Measurements from ENCODE around the gene SLCO4A1.

Gene SLCO4A1

DNA sequence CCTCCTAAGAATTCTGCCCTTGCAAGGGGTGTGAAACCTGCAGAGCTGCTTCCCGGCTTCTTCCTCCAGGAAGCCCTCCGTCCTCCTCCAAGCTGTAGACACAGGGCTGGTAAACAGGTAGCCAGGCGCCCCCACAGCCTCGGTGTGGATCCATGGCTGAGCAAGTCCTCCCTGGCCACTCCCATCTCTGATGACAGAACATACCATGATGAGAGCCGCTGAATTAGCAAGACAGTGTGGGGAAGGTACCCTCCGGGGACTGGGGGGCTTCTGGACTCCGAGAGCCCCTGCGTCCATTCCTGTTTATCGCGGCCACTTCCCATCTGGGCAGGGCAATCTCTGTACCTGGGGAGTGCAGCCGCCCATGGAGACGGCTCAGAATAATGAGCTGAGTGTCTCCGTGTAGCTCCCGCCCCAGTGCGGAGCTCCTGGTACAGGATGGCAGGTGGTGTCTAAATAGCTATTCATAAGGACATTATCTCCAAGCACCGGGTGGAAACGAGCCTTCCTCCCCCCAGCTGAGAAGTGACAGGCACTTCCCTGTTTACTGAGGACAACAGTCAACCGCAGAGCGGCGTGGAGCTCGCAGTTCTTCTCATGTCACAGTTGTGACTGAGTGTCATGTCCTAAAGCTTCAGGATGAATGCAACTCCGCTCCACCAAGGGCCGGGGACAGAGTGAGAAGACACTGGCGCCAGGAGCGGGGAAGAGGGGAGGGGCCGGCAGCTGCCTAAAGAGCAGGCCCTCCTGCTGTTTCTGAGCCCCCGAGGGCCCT, 43.7 kb downstream of the SLCO4A1 start:
- TF ChIP-seq, protein P1, sequence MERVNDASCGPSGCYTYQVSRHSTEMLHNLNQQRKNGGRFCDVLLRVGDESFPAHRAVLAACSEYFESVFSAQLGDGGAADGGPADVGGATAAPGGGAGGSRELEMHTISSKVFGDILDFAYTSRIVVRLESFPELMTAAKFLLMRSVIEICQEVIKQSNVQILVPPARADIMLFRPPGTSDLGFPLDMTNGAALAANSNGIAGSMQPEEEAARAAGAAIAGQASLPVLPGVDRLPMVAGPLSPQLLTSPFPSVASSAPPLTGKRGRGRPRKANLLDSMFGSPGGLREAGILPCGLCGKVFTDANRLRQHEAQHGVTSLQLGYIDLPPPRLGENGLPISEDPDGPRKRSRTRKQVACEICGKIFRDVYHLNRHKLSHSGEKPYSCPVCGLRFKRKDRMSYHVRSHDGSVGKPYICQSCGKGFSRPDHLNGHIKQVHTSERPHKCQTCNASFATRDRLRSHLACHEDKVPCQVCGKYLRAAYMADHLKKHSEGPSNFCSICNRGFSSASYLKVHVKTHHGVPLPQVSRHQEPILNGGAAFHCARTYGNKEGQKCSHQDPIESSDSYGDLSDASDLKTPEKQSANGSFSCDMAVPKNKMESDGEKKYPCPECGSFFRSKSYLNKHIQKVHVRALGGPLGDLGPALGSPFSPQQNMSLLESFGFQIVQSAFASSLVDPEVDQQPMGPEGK (CRISPR knock-in tag; IDR thresholded peaks at IDR 0.05; ENCODE audit: borderline replicate concordance): no peak
- TF ChIP-seq ISL1 (CRISPR knock-in tag; IDR thresholded peaks at IDR 0.05) (no peak), BACH2 (CRISPR knock-in tag; IDR thresholded peaks at IDR 0.05; ENCODE audit: borderline replicate concordance) (no peak), ZC3H10 (CRISPR knock-in tag; IDR thresholded peaks at IDR 0.05) (no peak), CSDC2 (CRISPR knock-in tag; IDR thresholded peaks at IDR 0.05) (no peak), OSR1 (CRISPR knock-in tag; IDR thresholded peaks at IDR 0.05) (no peak), ZNF8 (CRISPR knock-in tag; IDR thresholded peaks at IDR 0.05) (no peak), ZFP3 (CRISPR knock-in tag; IDR thresholded peaks at IDR 0.05) (no peak), TCF4 (CRISPR knock-in tag; IDR thresholded peaks at IDR 0.05; ENCODE audit: borderline replicate concordance) (no peak)
- TF ChIP-seq, protein P2, sequence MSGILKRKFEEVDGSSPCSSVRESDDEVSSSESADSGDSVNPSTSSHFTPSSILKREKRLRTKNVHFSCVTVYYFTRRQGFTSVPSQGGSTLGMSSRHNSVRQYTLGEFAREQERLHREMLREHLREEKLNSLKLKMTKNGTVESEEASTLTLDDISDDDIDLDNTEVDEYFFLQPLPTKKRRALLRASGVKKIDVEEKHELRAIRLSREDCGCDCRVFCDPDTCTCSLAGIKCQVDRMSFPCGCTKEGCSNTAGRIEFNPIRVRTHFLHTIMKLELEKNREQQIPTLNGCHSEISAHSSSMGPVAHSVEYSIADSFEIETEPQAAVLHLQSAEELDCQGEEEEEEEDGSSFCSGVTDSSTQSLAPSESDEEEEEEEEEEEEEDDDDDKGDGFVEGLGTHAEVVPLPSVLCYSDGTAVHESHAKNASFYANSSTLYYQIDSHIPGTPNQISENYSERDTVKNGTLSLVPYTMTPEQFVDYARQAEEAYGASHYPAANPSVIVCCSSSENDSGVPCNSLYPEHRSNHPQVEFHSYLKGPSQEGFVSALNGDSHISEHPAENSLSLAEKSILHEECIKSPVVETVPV (CRISPR knock-in tag; IDR thresholded peaks at IDR 0.05): no peak
- TF ChIP-seq, protein P3, sequence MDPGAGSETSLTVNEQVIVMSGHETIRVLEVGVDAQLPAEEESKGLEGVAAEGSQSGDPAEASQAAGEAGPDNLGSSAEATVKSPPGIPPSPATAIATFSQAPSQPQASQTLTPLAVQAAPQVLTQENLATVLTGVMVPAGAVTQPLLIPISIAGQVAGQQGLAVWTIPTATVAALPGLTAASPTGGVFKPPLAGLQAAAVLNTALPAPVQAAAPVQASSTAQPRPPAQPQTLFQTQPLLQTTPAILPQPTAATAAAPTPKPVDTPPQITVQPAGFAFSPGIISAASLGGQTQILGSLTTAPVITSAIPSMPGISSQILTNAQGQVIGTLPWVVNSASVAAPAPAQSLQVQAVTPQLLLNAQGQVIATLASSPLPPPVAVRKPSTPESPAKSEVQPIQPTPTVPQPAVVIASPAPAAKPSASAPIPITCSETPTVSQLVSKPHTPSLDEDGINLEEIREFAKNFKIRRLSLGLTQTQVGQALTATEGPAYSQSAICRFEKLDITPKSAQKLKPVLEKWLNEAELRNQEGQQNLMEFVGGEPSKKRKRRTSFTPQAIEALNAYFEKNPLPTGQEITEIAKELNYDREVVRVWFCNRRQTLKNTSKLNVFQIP (CRISPR knock-in tag; IDR thresholded peaks at IDR 0.05; ENCODE audit: borderline replicate concordance, low read depth): no peak
- TF ChIP-seq, protein P4, sequence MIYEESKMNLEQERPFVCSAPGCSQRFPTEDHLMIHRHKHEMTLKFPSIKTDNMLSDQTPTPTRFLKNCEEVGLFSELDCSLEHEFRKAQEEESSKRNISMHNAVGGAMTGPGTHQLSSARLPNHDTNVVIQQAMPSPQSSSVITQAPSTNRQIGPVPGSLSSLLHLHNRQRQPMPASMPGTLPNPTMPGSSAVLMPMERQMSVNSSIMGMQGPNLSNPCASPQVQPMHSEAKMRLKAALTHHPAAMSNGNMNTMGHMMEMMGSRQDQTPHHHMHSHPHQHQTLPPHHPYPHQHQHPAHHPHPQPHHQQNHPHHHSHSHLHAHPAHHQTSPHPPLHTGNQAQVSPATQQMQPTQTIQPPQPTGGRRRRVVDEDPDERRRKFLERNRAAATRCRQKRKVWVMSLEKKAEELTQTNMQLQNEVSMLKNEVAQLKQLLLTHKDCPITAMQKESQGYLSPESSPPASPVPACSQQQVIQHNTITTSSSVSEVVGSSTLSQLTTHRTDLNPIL (CRISPR knock-in tag; IDR thresholded peaks at IDR 0.05; ENCODE audit: low read depth): no peak
- ATAC-seq: no peak

DNA sequence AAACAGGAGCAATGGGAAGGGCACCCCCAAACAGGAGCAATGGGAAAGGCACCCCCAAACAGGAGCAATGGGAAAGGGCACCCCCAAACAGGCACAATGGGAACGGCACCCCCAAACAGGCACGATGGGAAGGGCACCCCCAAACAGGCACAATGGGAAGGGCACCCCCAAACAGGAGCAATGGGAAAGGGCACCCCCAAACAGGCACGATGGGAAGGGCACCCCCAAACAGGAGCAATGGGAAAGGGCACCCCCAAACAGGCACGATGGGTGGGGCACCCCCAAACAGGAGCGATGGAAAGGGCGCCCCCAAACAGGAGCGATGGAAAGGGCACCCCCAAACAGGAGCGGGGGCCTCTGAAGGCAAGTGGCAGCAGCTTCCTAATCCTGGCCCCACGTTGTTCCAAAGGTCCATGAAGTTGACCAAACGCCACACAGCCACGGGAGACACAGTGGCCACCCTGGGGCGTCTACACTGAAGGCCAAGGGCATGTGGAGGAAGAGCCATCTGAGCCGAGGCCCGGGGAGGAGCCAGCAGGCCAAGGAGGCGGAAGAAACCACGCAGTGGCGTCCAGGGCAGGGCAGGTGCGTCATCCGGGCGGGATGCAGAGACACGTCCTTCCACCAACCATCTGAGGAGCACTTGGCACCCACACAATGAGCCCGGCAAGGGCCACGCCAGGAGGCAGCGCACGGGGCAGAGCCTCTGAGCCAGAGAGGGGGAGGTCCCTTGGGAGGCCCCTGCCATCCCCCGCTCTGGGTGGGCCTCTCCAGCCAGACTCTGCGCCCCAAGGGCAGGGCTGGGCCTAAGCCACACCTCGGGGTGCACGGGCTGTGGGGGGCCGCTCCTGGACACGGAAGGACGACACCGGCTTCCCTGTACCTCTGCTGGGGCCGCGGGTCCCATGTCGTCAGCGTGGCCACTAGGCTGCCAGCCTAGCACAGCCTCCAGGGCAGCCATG, 44.8 kb downstream of the SLCO4A1 start:
- no peak for ATAC-seq
- TF ChIP-seq RARB (CRISPR knock-in tag; IDR thresholded peaks at IDR 0.05) (no peak), ISL1 (CRISPR knock-in tag; IDR thresholded peaks at IDR 0.05) (no peak), TOX (CRISPR knock-in tag; IDR thresholded peaks at IDR 0.05; ENCODE audit: borderline replicate concordance) (no peak), ARNTL (CRISPR knock-in tag; IDR thresholded peaks at IDR 0.05; ENCODE audit: borderline replicate concordance, low read depth) (no peak), ZFP30 (CRISPR knock-in tag; IDR thresholded peaks at IDR 0.05) (no peak)
- TF ChIP-seq, protein P2 (CRISPR knock-in tag; IDR thresholded peaks at IDR 0.05): no peak
- TF ChIP-seq, protein P4 (CRISPR knock-in tag; IDR thresholded peaks at IDR 0.05; ENCODE audit: low read depth): no peak
- TF ChIP-seq, protein P3 (CRISPR knock-in tag; IDR thresholded peaks at IDR 0.05; ENCODE audit: borderline replicate concordance, low read depth): no peak
